Suprapubic skin (tissue), 4 donors: ENCODE measurements around the gene ITLN1. TPM values are rescaled to one million over a fixed set of nuclear protein-coding genes. Genes with fewer than 3 reads are reported as not detected.

Experiments
- DNase-seq, 2 donors: peaks; one replicate each; pipeline ENCODE4 v3.0.0-alpha.2; 2019; ENCODE audit warnings: low spot score in 2 of 2
- H3K27ac ChIP-seq: fragments of 200-600 bp; sonication (generic); one replicate; pipeline ENCODE4 v1.5.1; 2019
- H3K27me3 ChIP-seq: fragments of 200-600 bp; sonication (generic); one replicate; pipeline ENCODE4 v1.5.1; 2019
- H3K36me3 ChIP-seq: fragments of 200-600 bp; sonication (generic); one replicate; pipeline ENCODE4 v1.5.1; 2019
- H3K4me1 ChIP-seq: fragments of 200-600 bp; sonication (generic); one replicate; pipeline ENCODE4 v1.5.1; 2019
- H3K4me3 ChIP-seq: fragments of 200-600 bp; sonication (generic); one replicate; pipeline ENCODE4 v1.5.1; 2019; ENCODE audit warnings: mild to moderate bottlenecking
- H3K9me3 ChIP-seq: fragments of 200-600 bp; sonication (generic); one replicate; pipeline ENCODE4 v1.5.1; 2019
- EP300 ChIP-seq: sonication (generic); formaldehyde crosslinking; IDR thresholded peaks from one replicate; pipeline ENCODE4 v1.6.1; 2017; ENCODE audit warnings: antibody characterized with exemption
- POLR2A ChIP-seq, 2 donors: fragments of 450-650 bp; IDR thresholded peaks; one replicate each; pipeline ENCODE4 v1.6.1; 2017; ENCODE audit warnings: antibody characterized with exemption in 2 of 2, mild to moderate bottlenecking in 2 of 2, moderate library complexity in 2 of 2
- POLR2AphosphoS5 ChIP-seq, 3 donors: sonication (generic); formaldehyde crosslinking; IDR thresholded peaks; one replicate each; pipeline ENCODE4 v1.6.1; 2017; ENCODE audit warnings: antibody characterized with exemption in 3 of 3
- WGBS: methylation state at CpG from one replicate; pipeline ENCODE4 v1.1.5; 2018; 5-methylcytosine and 5-hydroxymethylcytosine counted together
- total RNA-seq, 4 donors: library from RNA; depleted of rRNA; stranded (reverse); fragments of >200 nt; gene quantifications; one replicate each; pipeline ENCODE4 v1.1.0, GENCODE V29; 2016
- TF ChIP-seq, protein P1 (sequence below), 2 donors: fragments of 200-600 bp in 1 of 2; fragments of 450-650 bp in 1 of 2; sonication (generic) in 1 of 2; IDR thresholded peaks; one replicate each; pipeline ENCODE4 v1.5.1; 2016 to 2019; ENCODE audit warnings: antibody characterized with exemption in 2 of 2, mild to moderate bottlenecking in 1 of 2, moderate library complexity in 1 of 2

The ITLN1 gene
- total RNA-seq, 4 donors from 2014 or later = not detected

DNA sequence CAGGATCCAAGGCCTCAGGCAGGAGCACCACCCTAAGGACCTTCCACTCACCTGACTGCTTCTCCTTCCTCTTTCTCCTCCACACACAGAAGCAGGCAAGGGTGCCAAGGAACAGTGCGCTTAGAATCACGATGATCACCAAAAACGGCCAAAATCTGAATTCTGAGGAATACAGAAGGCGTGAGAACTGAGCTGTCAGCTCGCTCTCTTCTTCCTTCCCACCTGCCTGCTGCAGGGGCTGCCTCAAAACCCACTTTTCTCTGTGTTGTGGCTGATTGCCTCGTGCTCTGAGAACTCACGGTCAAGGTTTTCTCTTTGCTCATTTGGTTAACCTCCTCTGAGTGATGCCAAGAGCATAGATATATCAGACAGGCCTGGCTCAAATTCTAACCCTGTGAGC, 46.1 kb downstream of the ITLN1 start:
- Histone ChIP-seq H3K36me3 (no peaks in the 10 kb centered on the region), H3K27me3 (no peaks in the 10 kb centered on the region), H3K4me1 (peaks cover 2% of the 10 kb centered on the region), H3K27ac (no peak overlapping the region), H3K4me3 (no peak overlapping the region), H3K9me3 (no peaks in the 10 kb centered on the region)
- WGBS = 77% methylated on average over 7 of the region's 7 CpGs
- TF ChIP-seq EP300 = no peak
- TF ChIP-seq, protein P1, sequence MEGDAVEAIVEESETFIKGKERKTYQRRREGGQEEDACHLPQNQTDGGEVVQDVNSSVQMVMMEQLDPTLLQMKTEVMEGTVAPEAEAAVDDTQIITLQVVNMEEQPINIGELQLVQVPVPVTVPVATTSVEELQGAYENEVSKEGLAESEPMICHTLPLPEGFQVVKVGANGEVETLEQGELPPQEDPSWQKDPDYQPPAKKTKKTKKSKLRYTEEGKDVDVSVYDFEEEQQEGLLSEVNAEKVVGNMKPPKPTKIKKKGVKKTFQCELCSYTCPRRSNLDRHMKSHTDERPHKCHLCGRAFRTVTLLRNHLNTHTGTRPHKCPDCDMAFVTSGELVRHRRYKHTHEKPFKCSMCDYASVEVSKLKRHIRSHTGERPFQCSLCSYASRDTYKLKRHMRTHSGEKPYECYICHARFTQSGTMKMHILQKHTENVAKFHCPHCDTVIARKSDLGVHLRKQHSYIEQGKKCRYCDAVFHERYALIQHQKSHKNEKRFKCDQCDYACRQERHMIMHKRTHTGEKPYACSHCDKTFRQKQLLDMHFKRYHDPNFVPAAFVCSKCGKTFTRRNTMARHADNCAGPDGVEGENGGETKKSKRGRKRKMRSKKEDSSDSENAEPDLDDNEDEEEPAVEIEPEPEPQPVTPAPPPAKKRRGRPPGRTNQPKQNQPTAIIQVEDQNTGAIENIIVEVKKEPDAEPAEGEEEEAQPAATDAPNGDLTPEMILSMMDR (IDR thresholded peaks at IDR 0.05) = no peak
- TF ChIP-seq POLR2AphosphoS5 (IDR thresholded peaks at IDR 0.05) = no peak
- TF ChIP-seq POLR2A (IDR thresholded peaks at IDR 0.05) = no peak
- no peak for DNase-seq

- TF ChIP-seq EP300 = no peak
- no peak for TF ChIP-seq POLR2A (IDR thresholded peaks at IDR 0.05)
- no peak for TF ChIP-seq POLR2AphosphoS5 (IDR thresholded peaks at IDR 0.05)
- TF ChIP-seq, protein P1 (IDR thresholded peaks at IDR 0.05) = no peak
- Histone ChIP-seq H3K27ac (no peak overlapping the region), H3K9me3 (no peaks in the 10 kb centered on the region), H3K4me1 (peaks cover 2% of the 10 kb centered on the region), H3K4me3 (no peak overlapping the region), H3K27me3 (no peaks in the 10 kb centered on the region), H3K36me3 (no peaks in the 10 kb centered on the region)
- DNase-seq = no peak
- 53% methylated on average over 8 of the region's 9 CpGs for WGBS
Measured at GRCh38 chr1:160837558-160838205, 47.3 kb downstream of the ITLN1 start.

DNA sequence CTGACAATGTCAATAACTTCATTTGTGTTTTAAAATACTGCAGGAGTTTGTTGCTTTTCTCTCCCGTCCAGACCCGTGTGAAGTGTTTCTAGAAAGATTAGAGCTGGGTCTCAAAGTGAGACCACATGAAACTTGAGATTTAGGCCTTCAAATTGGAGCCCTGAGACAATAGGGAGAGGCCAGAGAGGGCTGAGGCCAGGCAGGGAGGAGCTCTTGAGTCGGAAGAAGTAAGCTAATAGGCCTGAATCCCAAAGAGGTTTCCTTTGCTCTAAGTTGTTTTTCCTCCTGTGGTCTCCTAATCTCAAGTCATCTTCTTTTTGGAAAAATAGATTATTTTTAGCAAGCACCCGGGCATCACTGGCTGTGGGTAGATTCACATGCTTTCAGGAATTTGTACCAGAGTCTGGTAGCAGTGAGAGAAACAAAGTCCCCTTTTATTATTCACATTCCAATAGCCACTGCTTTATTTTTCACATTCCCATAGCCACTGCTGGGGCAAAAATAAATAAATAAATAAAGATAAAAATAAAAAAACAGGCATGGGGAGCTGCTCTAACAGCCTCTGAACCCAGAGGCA, 47.9 kb downstream of the ITLN1 start:
- 79% methylated on average over 4 of the region's 4 CpGs for WGBS
- TF ChIP-seq POLR2A (IDR thresholded peaks at IDR 0.05) (no peak), POLR2AphosphoS5 (IDR thresholded peaks at IDR 0.05) (no peak), EP300 (no peak)
- TF ChIP-seq, protein P1 (IDR thresholded peaks at IDR 0.05) = no peak

DNA sequence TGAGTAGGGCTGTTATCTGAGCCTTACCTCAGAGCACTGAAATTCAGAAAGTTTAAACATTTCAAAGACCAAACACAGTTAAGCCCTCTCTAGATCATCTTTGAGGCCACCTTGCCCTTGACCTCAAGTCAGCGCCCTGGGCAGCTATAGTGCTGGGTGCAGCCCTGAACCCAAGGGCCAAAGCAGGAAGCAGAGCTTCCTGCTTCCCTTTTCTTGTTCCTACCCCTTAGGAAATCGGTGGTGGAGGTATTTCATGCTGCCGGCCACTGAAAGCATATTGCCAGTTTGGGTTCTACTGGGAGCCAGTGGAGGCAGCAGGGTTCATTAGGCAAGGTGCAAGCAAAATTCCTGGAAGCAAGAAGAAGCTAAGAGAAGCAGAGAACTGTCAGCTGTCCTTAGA, 48.4 kb downstream of the ITLN1 start:
- Histone ChIP-seq H3K9me3 (no peaks in the 10 kb centered on the region), H3K4me1 (peaks cover 2% of the 10 kb centered on the region), H3K27ac (no peak overlapping the region), H3K27me3 (no peaks in the 10 kb centered on the region), H3K4me3 (no peak overlapping the region), H3K36me3 (no peaks in the 10 kb centered on the region)
- TF ChIP-seq POLR2AphosphoS5 (IDR thresholded peaks at IDR 0.05) = no peak
- TF ChIP-seq POLR2A (IDR thresholded peaks at IDR 0.05) = no peak
- TF ChIP-seq EP300 = no peak
- TF ChIP-seq, protein P1 (IDR thresholded peaks at IDR 0.05) = no peak
- no peak for DNase-seq
- 68% methylated on average over 3 of the region's 3 CpGs for WGBS

More for the DNA sequence above, 47.9 kb downstream of the ITLN1 start:
- DNase-seq = no peak
- Histone ChIP-seq H3K36me3 (no peaks in the 10 kb centered on the region), H3K9me3 (no peaks in the 10 kb centered on the region), H3K4me3 (no peak overlapping the region), H3K27ac (no peak overlapping the region), H3K27me3 (no peaks in the 10 kb centered on the region), H3K4me1 (peaks cover 2% of the 10 kb centered on the region)

- no peak for DNase-seq
- H3K9me3 ChIP-seq = no peaks in the 10 kb centered on the region
- H3K4me1 ChIP-seq = peaks cover 2% of the 10 kb centered on the region
- H3K4me3 ChIP-seq = no peak overlapping the region
- H3K36me3 ChIP-seq = no peaks in the 10 kb centered on the region
- TF ChIP-seq POLR2A (IDR thresholded peaks at IDR 0.05) (no peak), EP300 (no peak)
- TF ChIP-seq, protein P1 (IDR thresholded peaks at IDR 0.05) = no peak
- 78% methylated on average over 3 of the region's 3 CpGs for WGBS
- H3K27me3 ChIP-seq = no peaks in the 10 kb centered on the region
- no peak overlapping the region for H3K27ac ChIP-seq
Measured at GRCh38 chr1:160835751-160836150, 49.2 kb downstream of the ITLN1 start.
